Measurements from ENCODE around the gene SAC3D1. TPM values are rescaled to one million over a fixed set of nuclear protein-coding genes. Genes with fewer than 3 reads are reported as not detected.

Gene SAC3D1
- total and polyA plus RNA-seq, 2 of the 8 experiments (the other 6 are each of a cell fraction or from before 2014, with no cell fraction given) = 19.4 to 25.8 TPM

DNA sequence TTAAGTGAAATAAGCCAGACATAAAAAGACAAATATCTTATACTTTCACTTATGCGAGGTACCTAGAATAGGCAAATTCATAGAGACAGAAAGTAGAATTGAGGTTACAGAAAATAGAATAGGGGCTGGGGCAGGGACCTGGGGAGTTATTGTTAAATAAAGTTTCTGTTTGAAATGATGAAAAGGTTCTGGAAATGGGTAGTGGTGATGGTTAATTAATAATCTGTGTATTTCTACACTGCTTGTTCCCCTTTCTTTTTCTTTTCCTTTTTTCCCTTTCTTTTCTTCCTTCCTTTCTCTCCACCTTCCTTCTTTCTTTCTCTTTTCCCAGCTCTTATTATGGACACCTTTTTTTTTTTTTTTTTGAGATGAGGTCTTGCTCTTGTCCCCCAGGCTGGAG lies 14.5 kb downstream of the SAC3D1 start (continued):
- no peak for TF ChIP-seq CTCF (IDR thresholded peaks at IDR 0.05; ENCODE audit: control extremely low read depth in 1 of 3, insufficient read depth in 1 of 3, low read depth in 1 of 3, low read length in 3 of 3)
- TF ChIP-seq TEAD4 (IDR thresholded peaks at IDR 0.05; ENCODE audit: low read depth, low read length) = no peak
- TF ChIP-seq CHD1 (IDR thresholded peaks at IDR 0.05; ENCODE audit: low read depth, low read length) = no peak
- TF ChIP-seq SUZ12 (IDR thresholded peaks at IDR 0.05; ENCODE audit: low read length) = no peak
